Muscle of leg (tissue), 16 donors: Measurements from ENCODE around the gene SLIT1. TPM values are rescaled to one million over a fixed set of nuclear protein-coding genes. Genes with fewer than 3 reads are reported as not detected.

Experiments used
- DNase-seq: peaks from one replicate; pipeline ENCODE4 v3.0.0; 2013
- H3K27ac ChIP-seq: one replicate; pipeline ENCODE4 v1.5.1; 2013; ENCODE audit warnings: mild to moderate bottlenecking, low read length, control low read depth
- H3K27me3 ChIP-seq: one replicate; pipeline ENCODE4 v1.6.1; 2013; ENCODE audit warnings: low read length; ENCODE audit not compliant: control insufficient read depth, insufficient read depth
- H3K36me3 ChIP-seq: one replicate; pipeline ENCODE4 v1.6.1; 2013; ENCODE audit warnings: low read length; ENCODE audit not compliant: control insufficient read depth, insufficient read depth
- H3K4me1 ChIP-seq: one replicate; pipeline ENCODE4 v1.6.1; 2013; ENCODE audit warnings: low read length; ENCODE audit not compliant: control insufficient read depth, insufficient read depth
- H3K4me3 ChIP-seq: one replicate; pipeline ENCODE4 v1.5.1; 2013; ENCODE audit warnings: low read length, control low read depth
- H3K9me3 ChIP-seq: replicated peaks from 2 replicates; pipeline ENCODE4 v1.6.1; 2013; ENCODE audit warnings: low read depth, low read length; ENCODE audit not compliant: control insufficient read depth
- WGBS: methylation state at CpG from one replicate; pipeline ENCODE4 v1.1.5; 2013; ENCODE audit warnings: missing lambda C conversion rate; ENCODE audit not compliant: insufficient coverage; 5-methylcytosine and 5-hydroxymethylcytosine counted together
- long read RNA-seq, 11 donors: transcript quantifications; one replicate each; lab custom pipeline, GENCODE V29; 2026
- polyA plus RNA-seq, 8 donors: library from polyadenylated mRNA; unstranded; fragments of 120-200 nt; gene quantifications; one replicate each; pipeline versions ENCODE4 v1.2.1 to v1.2.3, GENCODE V29; 2013; ENCODE audit warnings: inconsistent platforms in 1 of 8, low replicate concordance in 1 of 8; ENCODE audit not compliant: insufficient read length in 8 of 8, insufficient read depth in 1 of 8
- total RNA-seq: library from RNA; stranded (reverse); fragments of 120-200 nt; gene quantifications from one replicate; pipeline ENCODE4 v1.2.4, GENCODE V29; 2013

SLIT1 gene
- total RNA-seq, result 0.35 TPM
- polyA plus RNA-seq, result 1 to 10 TPM in 5 of 8 donors, under 1 TPM in 3; 0.66 to 1.4 (median 1.1) TPM
- long read RNA-seq, donor 1, result 0 reads
- long read RNA-seq, donor 2, result 0 reads
- long read RNA-seq, donor 3, result 0 reads
- long read RNA-seq, donor 4, result 0 reads
- long read RNA-seq, donor 5, result 0 reads
- long read RNA-seq, donor 6, result 0 reads
- long read RNA-seq, donor 7, result 0 reads
- long read RNA-seq, donor 8, result 0 reads
- long read RNA-seq, donor 9, result 0 reads
- long read RNA-seq, donor 10, result 0 reads
- long read RNA-seq, donor 11, result 0 reads

DNA sequence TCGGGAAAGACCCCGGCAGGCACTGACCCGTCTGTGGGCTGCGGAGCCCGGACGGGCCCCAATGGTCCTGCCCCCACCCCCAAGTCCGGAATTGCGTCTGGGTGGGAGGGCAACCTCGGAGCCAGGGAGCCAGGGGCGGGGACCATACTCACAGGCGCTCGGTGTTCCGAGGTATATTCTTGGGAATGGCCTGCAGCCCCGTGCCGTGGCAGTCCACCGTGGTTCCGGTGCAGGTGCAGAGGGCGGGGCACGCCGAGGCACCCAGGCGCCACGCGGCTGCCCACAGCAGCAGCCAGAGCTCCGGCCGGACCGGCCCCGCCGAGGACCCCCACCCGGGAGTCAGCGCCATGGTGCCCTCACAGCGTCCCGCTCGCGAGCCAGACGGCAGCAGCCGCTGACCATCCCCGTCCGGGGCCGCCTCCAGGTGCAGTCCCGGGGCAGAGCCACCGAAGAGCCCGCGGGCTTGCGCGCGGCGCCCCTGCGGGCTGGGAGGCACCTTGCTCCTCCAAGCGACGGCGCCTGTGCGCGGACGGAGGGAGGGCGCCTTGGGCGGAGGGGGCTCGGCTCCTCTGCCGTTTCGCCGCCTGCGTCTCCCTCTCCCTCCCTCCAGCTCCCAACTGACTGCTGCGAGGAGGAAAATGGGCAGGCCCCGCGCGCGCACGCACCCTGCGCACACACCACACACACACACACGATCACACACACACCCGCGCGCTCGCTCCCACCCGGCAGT is at the start of gene SLIT1:
Gene SLIT1 (minus strand): TSS at position 634 of the 733 bp plus-strand sequence. CDS start 285 bp downstream, at position 349.
- Histone ChIP-seq H3K4me3 (peak within 1 kb of the TSS; percentile 19), H3K4me1 (peaks cover 24% of the 10 kb centered on the region), H3K27me3 (peaks cover 63% of the 10 kb centered on the region), H3K36me3 (no peaks in the 10 kb centered on the region), H3K9me3 (no peaks in the 10 kb centered on the region), H3K27ac (no peak within 1 kb of the TSS)
- DNase-seq, result peak; percentile 40
- under 1% methylated on average over 56 of the region's 74 CpGs for WGBS

DNA sequence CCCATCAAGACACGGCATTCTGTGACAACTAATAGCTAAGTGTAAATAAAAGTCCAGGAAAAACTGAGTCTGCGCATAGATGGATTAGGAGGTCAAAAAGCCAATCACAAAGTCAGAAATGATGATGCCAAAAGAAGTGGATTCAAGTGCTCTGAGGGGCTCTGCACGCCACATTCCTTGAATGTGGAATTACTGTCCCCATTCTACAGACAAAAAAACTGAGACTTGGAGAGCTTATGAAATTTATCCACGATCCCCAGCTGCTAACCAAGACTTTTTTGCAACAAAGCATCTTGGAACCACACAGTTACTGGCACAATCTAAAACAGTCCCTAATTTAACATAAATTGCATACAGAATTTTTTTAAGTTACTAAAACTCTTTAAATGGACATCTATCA is 49.6 kb upstream of the SLIT1 start:
- WGBS, result 94% methylated on average over 2 of the region's 4 CpGs
- DNase-seq, result no peak
- Histone ChIP-seq H3K4me3 (no peak overlapping the region), H3K9me3 (no peaks in the 10 kb centered on the region), H3K36me3 (peaks cover 10% of the 10 kb centered on the region), H3K27me3 (no peaks in the 10 kb centered on the region), H3K4me1 (no peaks in the 10 kb centered on the region), H3K27ac (no peak overlapping the region)

DNA sequence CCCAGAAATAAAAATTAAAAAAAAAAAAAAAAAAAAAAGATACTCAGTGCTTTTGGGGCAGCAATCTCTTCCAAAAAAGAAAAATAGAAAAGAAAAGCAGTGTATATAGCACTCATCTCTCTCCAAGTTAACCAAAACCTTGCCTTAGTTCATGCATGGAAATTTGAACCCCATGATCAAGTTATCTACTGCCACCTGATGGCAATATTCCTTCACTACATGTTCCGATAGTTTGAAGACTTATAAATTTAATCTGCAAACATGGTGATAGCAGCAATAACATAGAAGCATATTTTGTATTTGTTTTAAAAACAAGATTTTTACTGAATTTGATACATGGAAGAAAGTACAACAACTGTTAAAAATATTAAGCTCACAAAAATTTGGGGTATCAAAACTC is 48.6 kb upstream of the SLIT1 start:
- peaks cover 10% of the 10 kb centered on the region for H3K36me3 ChIP-seq
- no peaks in the 10 kb centered on the region for H3K4me1 ChIP-seq
- WGBS, result no CpG with 5 or more reads among the region's 1 CpG
- H3K27me3 ChIP-seq, result no peaks in the 10 kb centered on the region
- no peak overlapping the region for H3K27ac ChIP-seq
- H3K4me3 ChIP-seq, result no peak overlapping the region
- peak; percentile 32 for DNase-seq
- H3K9me3 ChIP-seq, result no peaks in the 10 kb centered on the region

DNA sequence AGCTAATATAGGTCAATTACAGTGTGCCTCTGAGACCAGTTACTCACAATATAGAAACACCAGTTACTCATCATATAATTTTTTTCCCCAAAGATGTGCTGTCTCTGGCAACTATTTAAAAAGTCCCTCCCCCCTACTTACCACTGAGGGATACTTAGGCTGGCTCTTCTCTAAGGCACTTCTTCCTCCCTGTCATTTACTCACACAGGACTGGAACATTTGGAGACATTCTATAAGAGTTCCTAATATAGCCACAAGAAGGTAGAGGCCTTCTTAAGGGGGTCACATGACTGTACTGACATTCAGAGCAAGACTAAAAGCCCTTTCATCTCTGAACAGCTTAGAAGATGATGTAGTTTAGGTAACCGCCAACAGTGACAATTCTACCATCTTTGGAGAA is 44.4 kb upstream of the SLIT1 start:
- no peak for DNase-seq
- H3K4me3 ChIP-seq, result no peak overlapping the region
- H3K27me3 ChIP-seq, result no peaks in the 10 kb centered on the region
- no peak overlapping the region for H3K27ac ChIP-seq
- H3K36me3 ChIP-seq, result peaks cover 13% of the 10 kb centered on the region
- WGBS, result no CpG with 5 or more reads among the region's 1 CpG
- no peaks in the 10 kb centered on the region for H3K4me1 ChIP-seq
- no peaks in the 10 kb centered on the region for H3K9me3 ChIP-seq

DNA sequence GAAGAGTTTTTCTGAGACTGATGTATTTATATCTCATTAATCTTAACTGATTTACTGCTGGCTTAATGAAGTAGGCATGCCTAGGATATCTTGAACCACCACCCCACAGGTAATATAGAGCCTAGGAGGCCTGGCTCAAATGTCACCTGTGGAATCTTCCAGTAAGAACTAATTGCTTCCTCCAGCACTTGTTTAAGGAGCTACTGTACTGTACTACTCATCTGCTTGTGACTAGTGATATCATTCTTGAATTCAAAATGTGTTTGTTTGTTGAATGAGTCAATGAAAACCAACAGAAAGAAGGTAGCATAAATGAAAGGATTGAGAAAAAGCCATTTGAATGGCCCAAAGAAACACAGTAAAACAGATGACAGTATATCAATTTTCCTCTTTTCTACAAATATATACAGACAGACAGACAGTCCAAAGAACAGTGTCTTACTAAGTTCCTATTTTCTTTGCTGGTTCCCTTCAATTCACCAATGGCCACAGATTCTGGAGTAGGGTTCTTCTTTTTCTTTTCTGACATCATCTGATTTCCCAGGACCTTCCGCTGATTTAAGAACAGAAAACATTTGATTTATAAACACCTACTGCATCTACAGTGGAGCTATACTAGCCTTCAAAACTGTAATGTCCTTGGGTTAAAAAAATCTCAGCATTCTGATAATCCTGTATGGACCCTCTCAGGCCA is 43.7 kb upstream of the SLIT1 start:
- H3K27ac ChIP-seq, result no peak overlapping the region
- no peak for DNase-seq
- no CpG with 5 or more reads among the region's 1 CpG for WGBS
- H3K36me3 ChIP-seq, result peaks cover 11% of the 10 kb centered on the region
- H3K4me3 ChIP-seq, result no peak overlapping the region
- H3K9me3 ChIP-seq, result no peaks in the 10 kb centered on the region
- no peaks in the 10 kb centered on the region for H3K27me3 ChIP-seq
- no peaks in the 10 kb centered on the region for H3K4me1 ChIP-seq

DNA sequence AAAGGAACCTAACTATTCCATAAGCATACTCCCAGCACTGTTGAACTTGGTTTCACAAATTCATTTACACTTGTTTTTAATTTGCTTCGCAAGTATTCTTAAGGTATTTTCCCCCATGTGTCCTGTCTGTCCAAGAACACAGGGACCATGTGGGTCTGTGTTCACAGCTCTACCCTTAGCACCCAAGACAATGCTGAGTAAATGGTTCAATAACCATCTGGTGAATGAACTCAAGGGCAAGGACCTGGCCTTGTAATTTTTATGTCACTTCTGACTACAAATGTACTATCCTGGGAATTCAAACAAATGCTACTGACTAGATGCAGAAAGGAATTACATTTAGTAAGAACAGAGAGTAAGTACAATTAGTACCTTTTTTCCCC is 43.0 kb upstream of the SLIT1 start:
- Histone ChIP-seq H3K4me3 (no peak overlapping the region), H3K36me3 (peaks cover 13% of the 10 kb centered on the region), H3K4me1 (no peaks in the 10 kb centered on the region), H3K9me3 (no peaks in the 10 kb centered on the region), H3K27ac (no peak overlapping the region), H3K27me3 (no peaks in the 10 kb centered on the region)
- 100% methylated on average over 1 of the region's 1 CpG for WGBS
- DNase-seq, result no peak

DNA sequence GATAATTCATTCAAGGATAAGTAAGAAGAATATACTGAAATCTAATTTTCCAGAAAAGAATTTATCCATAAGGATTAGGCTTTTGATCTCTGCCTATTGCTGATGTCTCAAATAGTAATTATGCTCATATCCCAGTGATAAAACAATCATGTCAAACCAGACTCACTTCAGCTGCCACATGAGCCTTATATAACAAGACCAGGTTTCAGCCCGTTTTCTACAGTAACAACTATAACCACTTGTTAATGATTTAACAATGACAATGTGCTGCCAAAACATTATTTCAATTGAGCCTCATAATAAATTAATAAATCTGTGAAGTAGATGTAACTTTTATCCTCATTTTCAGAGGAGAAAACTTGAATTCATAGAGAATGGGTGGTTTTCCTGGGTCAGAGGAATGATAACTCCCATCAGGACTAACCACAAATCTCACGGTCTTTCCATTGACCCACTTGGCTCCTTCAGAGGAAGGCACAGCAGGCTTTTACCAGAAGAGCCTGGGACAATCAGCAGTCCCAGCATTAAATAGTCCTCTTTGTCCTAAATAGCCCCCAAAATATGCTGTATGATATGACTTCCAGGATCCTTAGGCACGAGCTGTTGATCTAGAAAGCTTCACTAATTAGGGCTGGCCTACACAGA is 42.5 kb upstream of the SLIT1 start:
- Histone ChIP-seq H3K27me3 (no peaks in the 10 kb centered on the region), H3K9me3 (no peaks in the 10 kb centered on the region), H3K27ac (no peak overlapping the region), H3K4me1 (no peaks in the 10 kb centered on the region), H3K4me3 (no peak overlapping the region), H3K36me3 (peaks cover 16% of the 10 kb centered on the region)
- WGBS, result no CpG with 5 or more reads among the region's 3 CpGs
- DNase-seq, result no peak

DNA sequence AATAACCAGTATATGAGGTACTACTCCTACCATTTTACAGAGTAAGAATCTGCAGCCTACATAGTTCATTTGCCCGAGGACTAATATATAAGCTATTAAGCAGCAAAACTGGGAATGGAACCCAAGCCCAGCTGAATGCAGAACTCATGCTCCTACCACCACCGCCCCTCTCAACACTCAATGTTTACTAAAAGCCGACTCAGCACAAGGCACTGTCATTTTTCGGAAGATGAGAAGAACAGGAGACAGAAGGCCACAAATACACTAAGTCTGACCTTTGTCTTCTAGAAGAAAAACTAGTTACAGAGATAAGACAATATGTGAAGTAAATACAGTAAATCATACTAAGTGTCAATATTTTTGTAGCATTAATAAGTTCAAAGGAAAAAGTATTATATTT is 40.6 kb upstream of the SLIT1 start:
- Histone ChIP-seq H3K27me3 (no peaks in the 10 kb centered on the region), H3K27ac (no peak overlapping the region), H3K36me3 (peaks cover 23% of the 10 kb centered on the region), H3K9me3 (no peaks in the 10 kb centered on the region), H3K4me3 (no peak overlapping the region), H3K4me1 (no peaks in the 10 kb centered on the region)
- DNase-seq, result no peak
- WGBS, result 100% methylated on average over 1 of the region's 4 CpGs

DNA sequence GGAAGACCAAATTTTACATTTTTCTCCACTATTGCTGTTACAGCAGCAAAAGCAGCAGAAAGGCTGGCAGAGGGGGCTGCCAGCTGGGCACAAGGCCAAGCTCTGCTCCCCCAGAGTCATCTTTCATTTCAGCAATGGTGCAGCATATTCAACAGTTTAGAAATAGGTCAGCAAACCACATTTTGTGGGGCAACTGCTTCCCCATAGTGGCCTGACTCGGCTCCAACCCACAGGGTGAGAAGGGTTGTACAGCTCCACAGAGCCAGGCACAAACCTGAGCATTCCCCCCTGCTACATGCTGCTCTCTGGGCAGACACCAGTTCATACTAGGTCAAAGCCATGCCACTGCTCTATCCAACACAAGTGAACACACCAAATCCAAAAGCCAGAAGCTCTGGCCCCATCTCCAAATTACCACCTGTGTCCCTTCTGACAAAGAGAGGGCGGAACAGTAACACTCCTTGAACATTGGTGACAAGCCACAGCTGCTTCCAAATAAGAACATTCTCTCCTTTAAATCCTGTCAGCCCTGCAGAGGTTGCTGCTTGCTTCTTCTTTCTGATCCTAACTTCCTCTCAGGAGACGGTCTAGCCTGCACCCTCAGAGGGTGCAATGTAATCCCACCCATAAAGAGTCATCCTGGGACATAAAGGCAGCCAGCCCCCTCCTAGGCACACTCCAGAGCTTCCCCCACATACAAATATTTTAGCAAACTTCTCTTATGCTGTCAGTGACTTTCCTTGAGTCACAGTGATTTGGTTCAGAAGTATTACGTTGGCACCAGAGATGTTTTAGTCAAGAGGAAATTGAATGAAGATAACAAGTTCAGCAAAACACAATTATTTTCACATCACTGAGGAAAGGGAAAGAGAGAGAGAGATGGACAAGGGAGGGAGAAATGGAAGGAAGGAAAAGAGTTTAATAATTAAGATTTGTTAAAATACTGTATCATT is 39.0 kb upstream of the SLIT1 start:
- Histone ChIP-seq H3K36me3 (peaks cover 23% of the 10 kb centered on the region), H3K4me1 (no peaks in the 10 kb centered on the region), H3K4me3 (no peak overlapping the region), H3K27ac (no peak overlapping the region), H3K27me3 (no peaks in the 10 kb centered on the region), H3K9me3 (no peaks in the 10 kb centered on the region)
- 73% methylated on average over 2 of the region's 4 CpGs for WGBS
- DNase-seq, result no peak
